HepG2 (cell line): ENCODE data around the gene THRA. TPM values are rescaled to one million over a fixed set of nuclear protein-coding genes. Genes with fewer than 3 reads are reported as not detected.

Experiments
- AHR ChIP-seq: IDR thresholded peaks from 2 replicates; pipeline ENCODE4 v1.6.1; 2018; ENCODE audit warnings: missing genetic modification reagents, missing compliant biosample characterization
- ARID3A ChIP-seq: IDR thresholded peaks from 2 replicates; pipeline ENCODE4 v1.6.1; 2012; ENCODE audit warnings: low read depth, low read length, improper control_type of control experiment
- ATF7 ChIP-seq, 2 experiments: fragments of 450-650 bp in 1 of 2; sonication (generic) in 1 of 2; formaldehyde crosslinking in 1 of 2; IDR thresholded peaks; 2 replicates each; pipeline versions ENCODE4 v1.4.0 to v1.6.1; 2016 to 2020; ENCODE audit warnings: antibody characterized with exemption in 1 of 2, mild to moderate bottlenecking in 1 of 2, missing genetic modification reagents in 1 of 2
- CENPX ChIP-seq: sonication (generic); formaldehyde crosslinking; IDR thresholded peaks from 2 replicates; pipeline ENCODE4 v1.9.0; 2021; ENCODE audit warnings: mild to moderate bottlenecking, missing genetic modification reagents, moderate library complexity
- GRHL1 ChIP-seq: sonication (generic); formaldehyde crosslinking; conservative IDR thresholded peaks from 2 replicates; pipeline ENCODE4 v1.8.0; 2022; ENCODE audit warnings: missing genetic modification reagents
- MNT ChIP-seq: fragments of 450-650 bp; IDR thresholded peaks from 2 replicates; pipeline ENCODE4 v1.6.1; 2016
- MYPOP ChIP-seq: sonication (generic); formaldehyde crosslinking; IDR thresholded peaks from 2 replicates; pipeline ENCODE4 v1.8.1; 2023; ENCODE audit warnings: mild to moderate bottlenecking, moderate library complexity, missing genetic modification reagents
- RXRB ChIP-seq: IDR thresholded peaks from 2 replicates; pipeline ENCODE4 v1.6.1; 2016; ENCODE audit warnings: borderline replicate concordance, missing genetic modification reagents, missing compliant biosample characterization
- SP4 ChIP-seq: sonication (generic); formaldehyde crosslinking; IDR thresholded peaks from 2 replicates; pipeline ENCODE4 v1.8.1; 2023; ENCODE audit warnings: mild to moderate bottlenecking, missing genetic modification reagents
- TGIF2 ChIP-seq: IDR thresholded peaks from 2 replicates; pipeline ENCODE4 v1.6.1; 2016; ENCODE audit warnings: control low read depth, missing compliant biosample characterization
- ZEB1 ChIP-seq: IDR thresholded peaks from 2 replicates; pipeline ENCODE4 v1.6.1; 2012; ENCODE audit warnings: mild to moderate bottlenecking, low read depth, inconsistent platforms; ENCODE audit not compliant: insufficient replicate concordance
- ZFAT ChIP-seq: sonication (generic); formaldehyde crosslinking; conservative IDR thresholded peaks from 2 replicates; pipeline ENCODE4 v1.8.1; 2023; ENCODE audit warnings: missing genetic modification reagents, inconsistent platforms
- ZFP82 ChIP-seq: sonication (generic); formaldehyde crosslinking; IDR thresholded peaks from 2 replicates; pipeline ENCODE4 v1.5.1; 2020; ENCODE audit warnings: mild to moderate bottlenecking, missing genetic modification reagents, borderline replicate concordance
- ZNF160 ChIP-seq: sonication (generic); formaldehyde crosslinking; IDR thresholded peaks from 2 replicates; pipeline ENCODE4 v1.8.0; 2022; ENCODE audit warnings: mild to moderate bottlenecking, inconsistent platforms, missing genetic modification reagents
- ZNF3 ChIP-seq: IDR thresholded peaks from 2 replicates; pipeline ENCODE4 v1.7.0; 2017; ENCODE audit warnings: inconsistent platforms
- ZNF557 ChIP-seq: sonication (generic); formaldehyde crosslinking; IDR thresholded peaks from 2 replicates; pipeline ENCODE4 v1.4.0; 2020; ENCODE audit warnings: missing genetic modification reagents
- ZNF562 ChIP-seq: sonication (generic); formaldehyde crosslinking; IDR thresholded peaks from 2 replicates; pipeline ENCODE4 v1.8.0; 2022; ENCODE audit warnings: missing genetic modification reagents, borderline replicate concordance
- ZNF572 ChIP-seq: sonication (generic); formaldehyde crosslinking; IDR thresholded peaks from 2 replicates; pipeline ENCODE4 v1.5.1; 2020; ENCODE audit warnings: mild to moderate bottlenecking, missing genetic modification reagents
- ZNF652 ChIP-seq: IDR thresholded peaks from 2 replicates; pipeline ENCODE4 v1.6.1; 2016; ENCODE audit warnings: low read depth, borderline replicate concordance
- ZNF7 ChIP-seq: IDR thresholded peaks from 2 replicates; pipeline ENCODE4 v1.6.1; 2016; ENCODE audit warnings: missing biosample characterization, missing genetic modification reagents
- ZNF704 ChIP-seq: sonication (generic); formaldehyde crosslinking; IDR thresholded peaks from 2 replicates; pipeline ENCODE4 v1.8.1; 2023; ENCODE audit warnings: mild to moderate bottlenecking, inconsistent platforms, moderate library complexity, missing genetic modification reagents, borderline replicate concordance
- ZNF761 ChIP-seq: sonication (generic); formaldehyde crosslinking; conservative IDR thresholded peaks from 2 replicates; pipeline ENCODE4 v1.4.0; 2020; ENCODE audit warnings: mild to moderate bottlenecking, missing genetic modification reagents
- polyA plus RNA-seq, 8 experiments: library from polyadenylated mRNA; depleted of rRNA in 3 of 8; stranded (reverse) in 7 of 8; unstranded in 1 of 8; fragments of >200 nt; fragmentation: Illumina TruSeq in 4 of 8; extraction: Trizol in 4 of 8; gene quantifications; 2 replicates each; pipeline versions ENCODE4 v1.2.1 to v1.2.3, GENCODE V29; 2011 to 2016; ENCODE audit warnings: low read depth in 4 of 8, missing spikeins in 1 of 8, mixed read lengths in 1 of 8; ENCODE audit not compliant: insufficient read depth in 1 of 8
- total RNA-seq, 5 experiments: library from RNA; depleted of rRNA; stranded (reverse); fragments of >200 nt; fragmentation: Illumina TruSeq; extraction: Trizol; gene quantifications; 2 replicates each; pipeline ENCODE4 v1.2.3, GENCODE V29; 2016; ENCODE audit warnings: low read depth in 1 of 5

Gene THRA
- total and polyA plus RNA-seq, 2 of the 13 experiments (the other 11 are each of a cell fraction or from before 2014, with no cell fraction given): 8.0 to 9.9 TPM

GRCh38 chr17:40097931-40098845 lies 35.4 kb downstream of the THRA start (continued):
- TF ChIP-seq ZFP82 (CRISPR knock-in tag) (no peak), SP4 (no peak), RXRB (peak; percentile 94), ZNF562 (no peak), MYPOP (CRISPR knock-in tag) (peak; percentile 43; the same call in 1 of the 2 replicates), ZNF7 (no peak), ZFAT (CRISPR knock-in tag) (no peak), ZNF572 (no peak), TGIF2 (CRISPR knock-in tag) (peak; percentile 95), ZNF160 (CRISPR knock-in tag) (0 out of 2 replicates have a peak, but pooled peaks have one; percentile 79), ZNF761 (CRISPR knock-in tag) (no peak), ZNF704 (CRISPR knock-in tag) (no peak; the same call in 1 of the 2 replicates), CENPX (CRISPR knock-in tag) (no peak), ZNF3 (CRISPR knock-in tag) (0 out of 2 replicates have a peak, but pooled peaks have one; percentile 75), MNT (peak; percentile 97), ZEB1 (peak; percentile 80), ATF7 (IDR thresholded peaks at IDR 0.05) (no peak), ATF7 (CRISPR knock-in tag; IDR thresholded peaks at IDR 0.05) (peak; percentile 76; the same call in 1 of the 2 replicates), ZNF652 (CRISPR knock-in tag) (peak; percentile 53), ARID3A (no peak), ZNF557 (peak; percentile 78; the same call in 1 of the 2 replicates), AHR (peak; percentile 61; the same call in 1 of the 2 replicates), GRHL1 (CRISPR knock-in tag) (no peak)
